HEK293 (cell line): Measurements from ENCODE around the gene UBR7.
A peak's percentile ranks its signal among the peaks of the same experiment; 100 is the strongest.

Source experiments
- KLF16 ChIP-seq: fragments of 450-650 bp; formaldehyde crosslinking; IDR thresholded peaks from 2 replicates; pipeline ENCODE4 v1.5.1; 2017; ENCODE audit warnings: missing biosample characterization, missing genetic modification characterization
- KLF7 ChIP-seq: fragments of 450-650 bp; formaldehyde crosslinking; IDR thresholded peaks from 2 replicates; pipeline ENCODE4 v1.5.1; 2016; ENCODE audit warnings: missing biosample characterization, missing genetic modification characterization, borderline replicate concordance
- REST ChIP-seq: fragments of 450-650 bp; formaldehyde crosslinking; IDR thresholded peaks from 2 replicates; pipeline ENCODE4 v1.5.1; 2016; ENCODE audit warnings: missing biosample characterization, missing genetic modification characterization
- SCRT1 ChIP-seq: fragments of 450-650 bp; formaldehyde crosslinking; IDR thresholded peaks from 2 replicates; pipeline ENCODE4 v1.5.1; 2016; ENCODE audit warnings: missing biosample characterization, missing genetic modification characterization, borderline replicate concordance
- SP2 ChIP-seq: fragments of 450-650 bp; formaldehyde crosslinking; IDR thresholded peaks from 2 replicates; pipeline ENCODE4 v1.5.1; 2016; ENCODE audit warnings: missing biosample characterization, missing genetic modification characterization
- SP7 ChIP-seq: fragments of 450-650 bp; formaldehyde crosslinking; IDR thresholded peaks from 2 replicates; pipeline ENCODE4 v1.5.1; 2016; ENCODE audit warnings: missing biosample characterization, missing genetic modification characterization
- WT1 ChIP-seq: fragments of 450-650 bp; formaldehyde crosslinking; IDR thresholded peaks from 2 replicates; pipeline ENCODE4 v1.5.1; 2016; ENCODE audit warnings: missing biosample characterization, missing genetic modification characterization
- ZBTB6 ChIP-seq: fragments of 450-650 bp; formaldehyde crosslinking; IDR thresholded peaks from 2 replicates; pipeline ENCODE4 v1.5.1; 2017; ENCODE audit warnings: missing biosample characterization, missing genetic modification characterization
- ZBTB8A ChIP-seq: fragments of 450-650 bp; formaldehyde crosslinking; IDR thresholded peaks from 2 replicates; pipeline ENCODE4 v1.5.1; 2016; ENCODE audit warnings: missing biosample characterization, missing genetic modification characterization
- ZNF132 ChIP-seq: fragments of 450-650 bp; formaldehyde crosslinking; IDR thresholded peaks from 2 replicates; pipeline ENCODE4 v1.5.1; 2017; ENCODE audit warnings: missing biosample characterization, missing genetic modification characterization, borderline replicate concordance
- ZNF211 ChIP-seq: fragments of 450-650 bp; formaldehyde crosslinking; IDR thresholded peaks from 2 replicates; pipeline ENCODE4 v1.5.1; 2016; ENCODE audit warnings: low read depth, missing biosample characterization, missing genetic modification characterization
- ZNF223 ChIP-seq: fragments of 450-650 bp; formaldehyde crosslinking; IDR thresholded peaks from 2 replicates; pipeline ENCODE4 v1.5.1; 2016; ENCODE audit warnings: missing biosample characterization, missing genetic modification characterization
- ZNF26 ChIP-seq: fragments of 450-650 bp; formaldehyde crosslinking; IDR thresholded peaks from 2 replicates; pipeline ENCODE4 v1.5.1; 2016; ENCODE audit warnings: missing biosample characterization, missing genetic modification characterization
- ZNF324 ChIP-seq: fragments of 450-650 bp; formaldehyde crosslinking; IDR thresholded peaks from 2 replicates; pipeline ENCODE4 v1.5.1; 2016; ENCODE audit warnings: missing biosample characterization, missing genetic modification characterization
- ZNF37A ChIP-seq: fragments of 450-650 bp; IDR thresholded peaks from 2 replicates; pipeline ENCODE4 v1.5.1; 2018; ENCODE audit warnings: missing biosample characterization, missing genetic modification characterization
- ZNF398 ChIP-seq: fragments of 450-650 bp; formaldehyde crosslinking; IDR thresholded peaks from 2 replicates; pipeline ENCODE4 v1.5.1; 2017; ENCODE audit warnings: missing biosample characterization, missing genetic modification characterization
- ZNF473 ChIP-seq: fragments of 450-650 bp; formaldehyde crosslinking; IDR thresholded peaks from 2 replicates; pipeline ENCODE4 v1.5.1; 2017; ENCODE audit warnings: missing biosample characterization, missing genetic modification characterization
- ZNF544 ChIP-seq: fragments of 450-650 bp; formaldehyde crosslinking; IDR thresholded peaks from 2 replicates; pipeline ENCODE4 v1.5.0; 2017; ENCODE audit warnings: missing biosample characterization, missing genetic modification characterization
- ZNF548 ChIP-seq: fragments of 450-650 bp; formaldehyde crosslinking; IDR thresholded peaks from 2 replicates; pipeline ENCODE4 v1.5.1; 2016; ENCODE audit warnings: missing biosample characterization, missing genetic modification characterization
- ZNF585B ChIP-seq: fragments of 450-650 bp; formaldehyde crosslinking; IDR thresholded peaks from 2 replicates; pipeline ENCODE4 v1.5.1; 2016; ENCODE audit warnings: missing biosample characterization, missing genetic modification characterization
- ZNF596 ChIP-seq: fragments of 450-650 bp; IDR thresholded peaks from 2 replicates; pipeline ENCODE4 v1.5.0; 2018; ENCODE audit warnings: missing biosample characterization, mild to moderate bottlenecking, missing genetic modification characterization, moderate library complexity
- ZNF600 ChIP-seq: fragments of 450-650 bp; formaldehyde crosslinking; IDR thresholded peaks from 2 replicates; pipeline ENCODE4 v1.5.1; 2016; ENCODE audit warnings: missing biosample characterization, missing genetic modification characterization
- ZNF785 ChIP-seq: fragments of 450-650 bp; formaldehyde crosslinking; IDR thresholded peaks from 2 replicates; pipeline ENCODE4 v1.5.1; 2016; ENCODE audit warnings: missing biosample characterization, missing genetic modification characterization
- ZNF791 ChIP-seq: fragments of 450-650 bp; formaldehyde crosslinking; IDR thresholded peaks from 2 replicates; pipeline ENCODE4 v1.5.1; 2016; ENCODE audit warnings: missing biosample characterization, missing genetic modification characterization
- TF ChIP-seq, protein P1 (sequence below): fragments of 450-650 bp; formaldehyde crosslinking; IDR thresholded peaks from 2 replicates; pipeline ENCODE4 v1.5.1; 2016; ENCODE audit warnings: missing biosample characterization, missing genetic modification characterization
- TF ChIP-seq, protein P2 (sequence below): fragments of 450-650 bp; formaldehyde crosslinking; IDR thresholded peaks from 2 replicates; pipeline ENCODE4 v1.5.1; 2016; ENCODE audit warnings: missing biosample characterization, missing genetic modification characterization
- TF ChIP-seq, protein P3 (sequence below): fragments of 450-650 bp; formaldehyde crosslinking; IDR thresholded peaks from 2 replicates; pipeline ENCODE4 v1.5.1; 2016; ENCODE audit warnings: missing biosample characterization, missing genetic modification characterization

The UBR7 gene

GRCh38 chr14:93184391-93185348 is 22.4 kb upstream of the UBR7 start, which contains the start of the genes LYSET and MOAP1 (continued):
- TF ChIP-seq REST (tag by site-specific recombination) (0 out of 2 replicates have a peak, but pooled peaks have one; percentile 12), ZNF600 (tag by site-specific recombination) (peak; percentile 82), ZNF473 (tag by site-specific recombination) (no peak), ZNF37A (no peak), ZNF211 (tag by site-specific recombination) (no peak), WT1 (tag by site-specific recombination) (no peak), KLF16 (tag by site-specific recombination) (peak; percentile 86), SP7 (tag by site-specific recombination) (peak; percentile 78), ZBTB8A (peak; percentile 81), ZNF324 (peak; percentile 82), ZBTB6 (tag by site-specific recombination) (no peak), ZNF223 (tag by site-specific recombination) (no peak), ZNF585B (tag by site-specific recombination) (no peak), ZNF785 (no peak), SP2 (tag by site-specific recombination) (peak; percentile 70), ZNF132 (tag by site-specific recombination) (no peak), ZNF791 (tag by site-specific recombination) (no peak), ZNF26 (tag by site-specific recombination) (no peak), ZNF596 (tag by site-specific recombination) (no peak), ZNF548 (tag by site-specific recombination) (no peak), KLF7 (tag by site-specific recombination) (no peak), SCRT1 (tag by site-specific recombination) (peak; percentile 87), ZNF398 (tag by site-specific recombination) (no peak), ZNF544 (tag by site-specific recombination) (no peak)
- TF ChIP-seq, protein P1, sequence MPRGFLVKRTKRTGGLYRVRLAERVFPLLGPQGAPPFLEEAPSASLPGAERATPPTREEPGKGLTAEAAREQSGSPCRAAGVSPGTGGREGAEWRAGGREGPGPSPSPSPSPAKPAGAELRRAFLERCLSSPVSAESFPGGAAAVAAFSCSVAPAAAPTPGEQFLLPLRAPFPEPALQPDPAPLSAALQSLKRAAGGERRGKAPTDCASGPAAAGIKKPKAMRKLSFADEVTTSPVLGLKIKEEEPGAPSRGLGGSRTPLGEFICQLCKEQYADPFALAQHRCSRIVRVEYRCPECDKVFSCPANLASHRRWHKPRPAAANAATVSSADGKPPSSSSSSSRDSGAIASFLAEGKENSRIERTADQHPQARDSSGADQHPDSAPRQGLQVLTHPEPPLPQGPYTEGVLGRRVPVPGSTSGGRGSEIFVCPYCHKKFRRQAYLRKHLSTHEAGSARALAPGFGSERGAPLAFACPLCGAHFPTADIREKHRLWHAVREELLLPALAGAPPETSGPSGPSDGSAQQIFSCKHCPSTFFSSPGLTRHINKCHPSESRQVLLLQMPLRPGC (tag by site-specific recombination), result no peak
- TF ChIP-seq, protein P2, sequence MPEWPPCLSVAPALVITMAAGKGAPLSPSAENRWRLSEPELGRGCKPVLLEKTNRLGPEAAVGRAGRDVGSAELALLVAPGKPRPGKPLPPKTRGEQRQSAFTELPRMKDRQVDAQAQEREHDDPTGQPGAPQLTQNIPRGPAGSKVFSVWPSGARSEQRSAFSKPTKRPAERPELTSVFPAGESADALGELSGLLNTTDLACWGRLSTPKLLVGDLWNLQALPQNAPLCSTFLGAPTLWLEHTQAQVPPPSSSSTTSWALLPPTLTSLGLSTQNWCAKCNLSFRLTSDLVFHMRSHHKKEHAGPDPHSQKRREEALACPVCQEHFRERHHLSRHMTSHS (tag by site-specific recombination), result no peak
- TF ChIP-seq, protein P3, sequence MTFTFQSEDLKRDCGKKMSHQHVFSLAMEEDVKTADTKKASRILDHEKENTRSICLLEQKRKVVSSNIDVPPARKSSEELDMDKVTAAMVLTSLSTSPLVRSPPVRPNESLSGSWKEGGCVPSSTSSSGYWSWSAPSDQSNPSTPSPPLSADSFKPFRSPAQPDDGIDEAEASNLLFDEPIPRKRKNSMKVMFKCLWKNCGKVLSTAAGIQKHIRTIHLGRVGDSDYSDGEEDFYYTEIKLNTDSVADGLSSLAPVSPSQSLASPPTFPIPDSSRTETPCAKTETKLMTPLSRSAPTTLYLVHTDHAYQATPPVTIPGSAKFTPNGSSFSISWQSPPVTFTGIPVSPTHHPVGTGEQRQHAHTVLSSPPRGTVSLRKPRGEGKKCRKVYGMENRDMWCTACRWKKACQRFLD (tag by site-specific recombination), result no peak
